Activated CD4-positive, CD25-positive, alpha-beta regulatory T cell treated with anti-CD3 and anti-CD28 coated beads, Interleukin-2, amount 50 U/mL, for 24 hours (primary cell): ENCODE results near the gene WNK1.
A peak's percentile ranks its signal among the peaks of the same experiment; 100 is the strongest.
"Not testable (repeated sequence)": the region's sequence is repeated elsewhere in the genome, so short reads cannot be mapped to it uniquely, and the experiment has no call there.

ENCODE experiments used
- ATAC-seq, 2 donors: fragments of 150-1000 bp; cut with Tn5 transposase; one replicate each; pipeline ENCODE4 v1.10.0; 2021; ENCODE audit warnings: mild to moderate bottlenecking in 1 of 2, moderate library complexity in 1 of 2

Gene WNK1

DNA sequence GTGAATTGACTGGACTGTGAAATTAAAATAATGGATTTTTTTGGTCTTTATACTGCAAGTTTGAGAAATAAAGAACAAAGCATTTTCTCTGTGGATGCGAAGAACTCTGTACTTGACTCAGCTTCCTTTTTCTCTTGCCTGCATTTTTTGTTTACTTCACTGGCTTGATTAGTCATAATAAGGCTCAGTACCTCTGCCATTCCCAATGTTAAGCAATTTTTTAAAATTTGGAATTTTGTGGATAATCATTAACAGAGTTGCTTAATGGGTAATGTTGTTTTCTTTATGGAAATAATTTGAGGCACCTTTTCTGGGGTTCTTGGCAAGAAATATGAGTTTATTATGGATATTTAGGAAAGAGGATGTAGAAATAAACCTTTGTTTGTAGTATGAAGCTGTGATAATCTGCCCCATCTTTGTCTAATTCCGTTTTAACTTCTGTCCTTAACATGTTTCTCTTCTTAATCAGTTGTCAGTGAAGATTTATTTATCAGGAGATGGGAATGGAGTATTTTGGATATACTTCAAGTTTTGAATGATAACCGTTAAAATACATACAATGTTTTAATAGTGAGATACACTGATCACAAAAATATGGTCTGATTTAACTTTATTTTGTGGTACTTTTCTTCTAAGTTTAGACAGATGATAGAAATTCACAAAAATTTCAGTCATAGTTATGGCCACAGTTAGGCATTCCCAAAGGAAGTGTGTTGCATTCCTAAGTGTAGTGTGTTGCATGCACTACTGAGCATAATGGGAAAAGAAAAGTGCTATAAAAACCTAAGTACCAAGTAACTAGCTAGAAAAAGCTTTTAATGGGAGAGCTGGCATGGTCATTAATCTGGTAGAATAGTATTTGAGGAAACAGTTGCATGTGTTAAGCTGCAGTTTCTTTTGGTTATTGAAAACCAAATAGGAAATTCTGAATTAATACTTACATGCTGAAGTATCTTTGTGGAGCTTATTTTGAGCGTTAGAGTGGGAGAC, 27.7 kb downstream of the WNK1 start:
- no peak for ATAC-seq

DNA sequence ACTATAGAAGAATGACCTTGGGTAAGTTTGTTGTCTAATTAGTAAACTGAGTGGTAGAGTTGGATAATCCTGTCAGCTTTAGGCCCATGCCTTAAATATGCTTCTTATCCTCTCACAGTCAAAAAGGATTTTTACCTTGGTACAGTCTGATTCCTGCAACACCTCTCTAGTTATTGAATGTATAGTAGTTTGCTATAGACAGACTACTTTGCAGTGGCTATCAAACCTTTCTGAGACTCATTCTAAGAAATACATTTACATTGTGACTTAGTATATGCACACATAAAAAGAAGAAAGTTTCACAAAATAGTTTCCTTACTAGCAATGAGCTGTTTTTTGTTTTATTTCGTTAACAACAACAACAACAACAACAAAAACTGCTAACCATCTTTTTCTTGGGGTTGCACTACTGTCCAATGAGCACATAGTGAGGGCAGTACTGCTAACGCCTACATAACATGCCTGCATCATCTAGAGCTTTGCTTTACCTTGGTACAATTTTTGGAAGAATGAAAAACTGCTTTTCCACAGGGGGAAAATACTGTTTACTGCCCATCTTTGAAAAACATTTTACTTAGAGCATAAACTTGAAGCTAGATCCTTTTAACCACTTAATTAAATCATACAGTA, 28.5 kb downstream of the WNK1 start:
- peak; percentile 36 to 64 for ATAC-seq

DNA sequence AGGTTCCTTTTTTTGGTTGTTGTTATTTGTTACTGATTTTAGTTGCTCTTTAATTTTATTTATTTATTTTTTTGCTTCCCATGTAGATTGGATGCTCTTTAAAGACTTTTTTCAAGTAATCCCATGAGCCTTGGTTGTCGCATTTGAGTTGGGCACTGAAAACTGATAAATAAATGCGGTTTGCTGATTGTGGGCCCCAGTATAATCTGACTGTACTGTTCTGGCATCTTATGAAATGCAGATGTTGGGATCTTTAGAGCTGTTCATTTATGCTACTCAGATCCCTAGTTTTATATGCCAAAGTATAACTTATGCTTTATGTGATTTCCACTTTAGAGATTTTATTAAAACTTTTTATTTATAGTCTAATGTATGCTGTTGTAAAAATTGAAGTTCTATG, 33.3 kb downstream of the WNK1 start:
- no peak for ATAC-seq

DNA sequence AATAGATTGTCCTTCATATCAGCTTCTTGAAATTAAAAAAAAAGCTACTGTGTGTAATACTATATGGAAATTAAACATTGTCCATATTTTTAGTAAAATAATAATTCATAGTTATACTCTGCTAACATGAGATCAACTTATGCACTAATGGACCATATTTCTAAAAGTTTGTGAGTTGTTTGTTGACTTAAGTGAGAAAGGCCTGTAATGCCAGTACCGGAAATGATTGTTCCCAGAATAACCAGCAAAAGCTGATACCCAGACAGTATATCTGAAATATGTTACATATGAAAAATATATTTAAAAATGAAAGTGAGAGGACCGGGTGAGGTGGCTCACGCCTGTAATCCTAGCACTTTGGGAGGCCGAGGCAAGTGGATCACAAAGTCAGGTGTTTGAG, 35.9 kb downstream of the WNK1 start:
- no peak for ATAC-seq

DNA sequence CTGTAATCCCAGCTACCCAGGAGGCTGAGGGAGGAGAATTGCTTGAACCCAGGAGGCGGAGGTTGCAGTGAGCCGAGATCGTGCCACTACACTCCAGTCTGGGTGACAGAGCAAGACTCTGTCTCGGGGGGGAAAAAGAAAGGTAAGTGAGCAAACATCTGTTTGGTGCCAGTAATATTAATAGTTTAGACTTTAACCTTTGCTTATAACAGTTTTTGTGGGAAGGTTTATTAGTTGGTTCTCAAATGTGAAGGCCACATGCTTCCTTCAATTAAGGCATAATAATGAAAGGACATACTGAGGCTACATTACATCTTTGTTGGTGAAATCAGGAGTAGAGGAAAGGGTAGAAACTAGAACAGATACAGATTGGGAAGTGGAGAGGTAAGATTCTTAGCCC, 36.4 kb downstream of the WNK1 start:
- not testable (repeated sequence) for ATAC-seq

DNA sequence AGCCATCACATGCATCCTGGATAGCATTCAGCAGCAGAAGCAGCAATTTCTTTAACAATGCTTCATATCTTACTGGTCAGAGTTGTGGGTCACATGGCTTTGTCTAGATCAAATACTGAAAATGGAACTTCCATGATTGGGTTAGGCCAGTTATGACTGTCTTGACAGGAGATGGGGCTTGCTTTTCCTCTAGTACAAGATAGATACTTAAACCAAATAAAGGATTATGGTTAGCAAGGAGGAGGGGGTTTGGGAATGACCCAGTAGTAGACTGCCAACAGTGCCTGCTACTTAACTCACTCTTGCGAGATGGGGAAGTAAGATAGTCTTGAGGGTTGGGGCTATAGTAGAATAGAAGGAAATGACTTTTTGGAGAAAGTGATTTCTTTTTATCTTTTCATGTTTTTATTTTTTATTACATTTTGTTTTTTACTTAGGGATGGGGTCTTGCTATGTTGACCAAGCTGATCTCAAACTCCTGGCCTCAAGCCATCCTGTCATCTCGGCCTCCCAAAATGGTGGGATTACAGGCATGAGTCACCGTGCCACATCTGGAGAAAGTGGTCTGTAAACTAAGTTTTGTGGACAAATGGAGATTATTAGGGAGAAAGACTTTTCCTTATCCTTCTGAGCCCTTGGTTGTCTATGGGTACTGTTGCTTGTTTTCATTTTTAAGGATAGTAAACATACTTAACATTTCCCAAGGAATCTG, 37.6 kb downstream of the WNK1 start:
- ATAC-seq, result peak in 1 of 2 donors; percentile 14

DNA sequence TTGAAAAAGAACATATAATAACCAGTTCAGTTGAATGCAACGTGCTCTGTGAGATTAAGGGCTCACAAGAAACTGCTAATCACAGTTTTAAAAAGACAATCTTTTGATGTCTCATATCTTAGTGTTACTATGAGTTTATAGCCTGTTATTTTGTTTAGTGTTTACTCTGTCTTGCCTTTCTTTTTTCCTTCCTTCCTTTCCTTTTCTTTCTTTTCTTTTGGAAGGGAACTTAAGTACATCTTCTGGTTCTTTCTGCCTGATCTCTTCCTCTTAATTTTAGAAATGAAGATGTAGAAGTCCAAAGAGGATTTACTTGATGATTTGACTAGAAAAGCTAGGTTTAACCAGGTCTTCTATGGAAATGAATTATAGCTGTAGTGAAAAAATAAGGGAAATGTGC, 38.2 kb downstream of the WNK1 start:
- no peak for ATAC-seq

DNA sequence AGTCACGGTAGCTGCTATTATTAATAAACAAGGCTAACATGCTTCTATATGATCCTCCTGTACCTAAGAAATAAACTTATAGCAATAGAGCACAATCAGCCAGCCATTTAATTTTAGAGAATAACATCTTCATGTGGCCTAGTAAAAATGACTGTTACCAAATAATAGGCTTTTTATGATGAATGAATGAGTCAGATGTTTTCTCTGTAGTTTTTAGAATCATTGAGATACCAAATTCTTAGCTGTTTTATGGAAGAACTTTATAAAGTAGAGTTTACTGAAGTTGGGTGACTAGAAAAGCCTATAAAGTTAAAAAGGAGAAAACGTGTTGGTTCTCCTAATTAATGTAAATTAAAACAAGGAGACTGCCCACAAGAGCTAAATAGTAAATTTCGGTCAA, 40.7 kb downstream of the WNK1 start:
- ATAC-seq, result no peak

DNA sequence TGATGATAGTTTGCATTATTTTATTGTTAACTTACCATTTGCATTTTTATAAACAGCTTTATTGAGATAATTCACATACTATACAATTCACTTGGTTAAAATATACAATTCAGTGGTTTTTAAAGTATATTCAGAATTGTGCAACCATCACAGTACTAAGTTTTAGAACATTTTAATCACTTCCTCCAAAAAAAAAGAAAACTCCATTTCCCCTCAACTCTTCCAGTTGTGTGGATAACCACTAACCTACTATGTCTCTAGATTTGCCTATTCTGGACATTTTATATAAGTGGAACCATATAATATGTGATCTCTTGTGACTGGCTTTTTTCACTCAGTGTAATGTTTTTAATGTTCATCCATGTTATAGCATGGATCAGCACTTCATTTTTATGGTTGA, 41.3 kb downstream of the WNK1 start:
- no peak for ATAC-seq

DNA sequence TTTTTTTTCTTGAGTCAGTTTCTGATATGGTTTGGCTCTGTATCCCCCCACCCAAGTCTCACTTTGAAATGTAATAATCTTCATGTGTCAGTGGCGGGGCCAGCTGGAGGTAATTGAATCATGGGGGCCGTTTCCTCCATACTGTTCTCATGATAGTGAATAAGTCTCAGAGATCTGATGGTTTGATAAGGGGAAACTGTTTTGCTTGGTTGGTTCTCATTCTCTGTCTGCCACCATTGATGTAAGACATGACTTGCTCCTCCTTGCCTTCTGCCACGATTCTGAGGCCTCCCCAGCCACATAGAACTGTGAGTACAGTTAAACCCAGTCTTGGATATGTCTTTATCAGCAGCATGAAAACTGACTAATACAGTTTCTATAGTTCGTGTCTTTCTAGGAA, 42.9 kb downstream of the WNK1 start:
- peak; percentile 86 to 88 for ATAC-seq

DNA sequence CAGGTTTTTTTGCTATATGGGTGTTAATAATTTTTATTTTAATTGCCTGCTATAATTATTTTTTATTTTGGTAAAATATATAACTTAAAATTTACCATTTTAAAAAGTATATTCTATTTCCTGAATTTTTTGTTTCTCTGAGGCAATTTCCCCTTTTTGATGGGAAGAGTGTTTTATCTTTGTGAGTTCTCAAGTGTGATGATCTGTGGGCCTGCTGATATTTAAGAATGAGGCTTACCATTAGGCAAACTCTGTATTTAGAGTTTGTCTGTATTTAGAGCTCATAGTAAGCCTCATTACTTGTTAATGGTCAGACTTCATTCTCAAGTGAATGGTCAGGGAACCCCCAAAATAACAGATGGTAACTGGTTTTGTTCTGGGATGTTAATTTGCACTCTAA, 48.0 kb downstream of the WNK1 start:
- ATAC-seq, result no peak

DNA sequence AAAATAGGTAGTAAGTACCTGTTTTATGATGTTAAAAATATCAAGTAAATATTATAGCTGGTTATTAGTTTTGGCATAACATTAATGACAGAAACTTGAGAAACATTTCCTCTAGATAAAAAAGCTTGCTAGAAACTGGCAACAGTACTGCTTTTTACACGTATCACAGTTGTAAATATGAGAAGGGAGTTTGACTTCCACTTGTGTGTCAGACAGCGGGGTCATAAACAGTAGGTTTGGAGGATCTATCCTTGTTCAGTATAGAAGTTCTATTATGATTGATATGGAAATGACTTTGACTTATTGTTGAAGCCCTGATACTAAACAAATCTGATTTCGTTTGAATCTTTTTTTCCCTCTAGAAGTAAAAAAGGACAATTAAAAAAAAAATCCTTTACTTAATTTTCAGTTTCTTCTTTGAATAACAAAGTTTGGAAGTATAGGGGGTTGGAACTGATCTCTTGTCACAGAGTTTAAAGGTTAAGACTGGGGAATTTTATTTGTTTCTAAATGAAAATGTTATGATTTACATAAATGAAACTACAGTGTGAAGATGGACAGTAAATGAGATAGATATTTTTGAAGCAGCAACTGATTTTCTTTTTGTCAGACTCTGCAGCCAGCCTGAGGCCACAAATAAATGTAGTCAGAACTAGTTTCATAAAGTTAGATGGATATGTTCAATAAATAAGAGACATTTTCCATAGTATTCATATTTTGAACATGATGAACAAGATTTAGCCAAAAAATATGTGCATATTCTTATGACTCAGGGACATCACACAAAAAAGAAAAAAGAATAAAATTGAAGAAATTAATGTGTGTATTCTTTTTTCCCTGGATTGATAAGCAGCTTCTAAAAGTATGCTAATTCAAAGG, 50.1 kb downstream of the WNK1 start:
- peak in 1 of 2 donors; percentile 39 for ATAC-seq

DNA sequence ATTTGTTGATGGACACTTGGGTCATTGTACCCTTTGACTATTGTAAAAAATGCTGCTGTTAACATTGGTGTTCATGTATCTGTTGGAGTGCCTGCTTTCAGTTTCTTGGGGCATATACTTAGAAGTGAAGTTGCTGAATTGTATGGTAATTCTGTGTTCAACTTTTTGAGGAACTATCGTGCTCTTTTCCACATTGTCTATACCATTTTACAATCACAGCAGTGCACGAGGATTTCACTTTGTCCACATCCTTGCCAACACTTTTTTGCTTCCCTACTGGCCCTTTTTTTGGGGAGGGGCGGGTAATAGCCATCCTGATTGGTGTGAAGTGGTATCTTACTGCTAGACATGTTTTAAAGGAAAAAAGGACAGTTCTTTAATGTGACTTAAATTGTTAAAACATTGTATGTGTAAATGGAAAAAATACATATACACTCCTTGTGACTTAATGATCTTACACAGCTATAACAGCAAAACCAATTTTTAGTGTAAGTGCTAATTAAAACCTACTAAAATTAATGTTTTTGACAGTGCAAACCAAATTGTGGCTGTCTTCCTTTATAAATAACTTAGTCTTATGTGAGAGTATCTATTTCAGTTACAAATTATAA, 52.7 kb downstream of the WNK1 start:
- ATAC-seq, result no peak

DNA sequence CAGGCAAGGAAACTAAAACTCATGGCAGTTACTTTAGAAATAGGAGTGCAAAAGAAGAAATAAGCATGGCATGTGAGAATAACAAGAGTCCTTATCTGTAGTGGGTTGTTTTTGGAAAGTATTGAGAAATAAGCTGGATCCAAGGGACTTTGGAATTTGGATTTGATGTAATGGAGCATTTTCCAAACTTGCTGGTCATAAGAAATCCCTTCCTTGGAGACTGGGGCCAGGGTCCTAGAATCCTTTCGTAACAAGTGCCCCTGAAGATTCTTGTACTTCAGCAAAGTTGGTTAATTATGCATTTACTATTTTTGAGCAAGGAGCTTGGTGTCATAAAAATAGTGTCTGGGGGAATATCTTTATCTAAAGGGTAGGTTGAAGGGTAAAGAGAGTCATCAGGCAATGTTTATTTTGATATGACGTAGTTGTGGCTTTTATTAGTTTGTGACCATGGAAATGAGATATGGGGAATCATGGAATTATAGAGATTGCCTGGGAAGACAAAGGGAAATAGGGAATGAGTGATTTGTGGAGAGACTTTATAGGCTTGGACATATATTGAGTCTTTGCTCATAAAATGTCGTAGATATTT, 53.9 kb downstream of the WNK1 start:
- ATAC-seq, result no peak

DNA sequence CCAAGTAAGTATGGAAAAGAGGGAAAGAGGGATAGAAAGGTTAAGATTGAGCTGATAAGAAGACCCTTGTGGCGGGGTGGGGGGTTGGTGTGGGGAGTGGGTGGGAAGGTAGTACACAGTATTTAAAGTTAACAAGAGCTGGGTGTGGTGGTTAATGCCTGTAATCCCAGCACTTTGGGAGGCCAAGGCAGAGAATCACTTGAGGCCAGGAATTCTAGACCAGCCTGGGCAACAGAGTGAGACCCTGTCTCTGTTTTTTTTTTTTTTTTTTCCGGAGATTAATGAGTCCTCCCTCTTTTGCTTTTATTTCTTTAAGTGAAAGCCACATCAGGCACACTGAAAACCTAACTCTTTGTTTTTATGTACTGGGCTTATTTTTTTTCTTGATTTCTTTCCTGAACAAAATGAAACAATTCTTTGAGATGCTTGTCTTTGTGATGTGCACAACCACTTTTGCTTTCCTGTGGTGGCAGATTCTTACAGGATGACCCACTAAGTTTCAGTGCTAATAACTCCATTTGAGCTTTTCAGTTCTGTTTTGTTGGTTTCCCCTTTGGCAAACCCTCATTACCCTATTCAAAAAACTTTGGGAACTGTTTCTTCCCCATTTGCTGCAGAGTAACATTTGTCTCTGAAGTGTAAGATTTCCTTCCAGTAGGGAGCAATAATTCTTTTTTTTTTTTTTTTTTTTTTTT, 54.8 kb downstream of the WNK1 start:
- ATAC-seq, result no peak

DNA sequence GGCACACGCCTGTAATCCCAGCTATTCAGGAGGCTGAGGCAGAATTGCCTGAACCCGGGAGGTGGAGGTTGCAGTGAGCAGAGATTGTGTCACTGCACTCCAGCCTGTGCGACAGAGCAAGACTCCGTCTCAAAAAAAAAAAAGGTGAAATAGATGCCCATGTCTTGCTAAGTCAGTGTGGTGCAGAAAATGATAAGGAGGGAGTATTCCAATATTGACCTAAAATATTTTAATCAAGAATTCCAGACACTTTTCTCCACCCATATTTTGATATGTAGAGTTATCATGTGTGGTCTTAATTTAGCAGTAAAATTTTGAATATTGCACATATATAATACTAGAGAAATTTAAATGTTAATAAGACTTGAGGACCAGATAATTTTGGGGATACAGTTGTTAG, 57.7 kb downstream of the WNK1 start:
- ATAC-seq, result no peak

DNA sequence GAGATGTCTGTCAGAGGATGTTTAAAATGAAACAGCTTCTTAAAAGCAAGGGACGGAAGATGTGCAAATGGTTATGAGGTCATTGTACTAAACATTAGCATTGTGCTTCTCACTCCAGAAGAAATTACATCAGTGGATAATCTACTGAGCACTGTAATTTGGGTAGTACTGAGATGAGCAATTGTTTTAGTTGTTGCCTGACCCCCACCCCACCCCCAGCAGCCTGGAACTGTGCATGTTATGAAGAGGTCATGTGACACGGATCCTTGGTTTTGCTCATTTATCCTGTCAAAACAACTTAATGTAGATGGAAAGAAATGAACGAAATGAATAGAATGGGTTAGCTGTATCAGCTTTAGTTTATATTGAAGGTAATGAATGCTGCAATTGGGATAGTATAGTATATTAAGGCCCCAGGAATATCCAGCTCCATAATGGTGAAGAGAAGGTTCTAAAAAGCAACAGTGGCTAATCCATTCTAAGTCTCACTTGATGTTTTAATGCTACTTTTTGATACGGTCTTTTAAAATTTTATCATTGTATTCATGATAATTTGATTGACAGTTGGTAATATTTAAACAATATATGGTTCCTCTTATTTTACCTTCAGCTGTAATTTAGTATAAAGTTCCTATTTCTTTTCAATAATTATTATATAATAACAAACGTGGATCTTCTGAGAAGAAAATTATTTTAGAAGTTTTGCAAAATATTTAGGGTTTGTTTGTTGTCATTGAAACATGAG, 58.5 kb downstream of the WNK1 start:
- peak; percentile 83 to 91 for ATAC-seq

DNA sequence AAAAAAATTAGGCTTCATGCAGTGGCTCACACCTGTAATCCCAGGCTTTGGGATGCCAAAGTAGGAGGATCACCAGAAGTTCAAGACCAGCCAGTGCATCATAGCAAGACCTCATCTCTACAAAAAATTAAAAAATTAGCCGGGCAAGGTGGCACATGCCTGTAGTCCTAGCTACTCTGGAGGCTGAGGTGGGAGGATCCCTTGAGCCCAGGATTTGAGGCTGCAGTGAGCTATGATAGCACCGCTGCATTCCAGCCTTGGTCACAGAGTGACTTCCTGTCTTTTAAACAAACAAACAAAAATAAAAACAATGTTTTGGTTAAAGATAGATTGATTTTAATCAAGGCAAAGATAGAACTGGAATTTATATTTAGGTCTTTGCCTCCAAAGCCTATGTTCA, 60.6 kb downstream of the WNK1 start:
- ATAC-seq, result no peak

DNA sequence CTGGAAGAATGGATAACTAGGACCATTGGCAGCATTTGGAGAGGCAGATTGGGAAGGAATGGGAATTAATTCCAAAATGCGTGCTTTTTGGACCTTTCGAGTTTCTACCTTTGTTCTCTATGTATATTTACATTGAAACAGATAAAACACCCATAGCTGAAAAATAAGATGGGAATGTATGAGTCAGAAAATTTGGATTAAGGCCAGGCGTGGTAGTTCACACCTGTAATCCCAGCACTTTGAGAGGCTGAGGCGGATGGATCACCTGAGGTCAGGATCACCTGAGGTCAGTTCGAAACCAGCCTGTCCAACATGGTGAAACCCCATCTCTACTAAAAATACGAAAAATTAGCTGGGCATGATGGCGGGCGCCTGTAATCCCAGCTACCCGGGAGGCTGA, 65.1 kb downstream of the WNK1 start:
- not testable (repeated sequence) for ATAC-seq

DNA sequence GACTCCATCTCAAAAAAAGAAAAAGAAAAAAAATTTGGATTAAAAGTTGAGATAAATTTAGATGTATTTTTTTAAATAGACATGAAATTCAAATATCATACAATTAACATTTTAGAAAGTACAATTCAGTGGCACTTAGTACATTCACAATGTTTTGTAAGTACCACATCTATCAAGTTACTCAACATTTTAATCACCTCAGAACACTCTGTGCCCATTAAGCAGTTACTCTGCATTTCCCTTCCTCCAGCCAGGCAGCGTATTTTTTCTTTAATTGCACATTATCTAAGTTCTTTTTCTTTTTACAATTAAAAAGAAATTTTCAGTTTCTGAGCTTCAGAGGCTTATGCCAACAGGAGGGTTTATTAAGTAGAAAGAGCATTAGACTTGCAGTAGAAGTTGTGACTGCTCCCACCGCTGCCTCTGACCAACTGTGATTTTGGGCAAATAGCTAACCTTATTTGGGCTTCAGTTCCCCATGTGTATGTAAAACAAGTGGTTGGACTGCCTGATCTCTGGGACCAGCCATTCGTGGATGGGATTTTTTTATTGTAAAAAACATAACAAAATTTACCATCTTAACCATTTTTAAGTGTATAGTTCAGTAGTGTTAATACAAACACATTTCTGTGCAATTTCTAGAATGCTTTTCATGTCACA, 65.7 kb downstream of the WNK1 start:
- ATAC-seq, result no peak
